Esophagus squamous epithelium (tissue), 5 donors: ENCODE data around the gene IGFL2. TPM values are rescaled to one million over a fixed set of nuclear protein-coding genes. Genes with fewer than 3 reads are reported as not detected.
"Not testable (repeated sequence)": the region's sequence is repeated elsewhere in the genome, so short reads cannot be mapped to it uniquely, and the experiment has no call there.

Experiments used
- DNase-seq: peaks from one replicate; lab custom pipeline; 2025; lab: John Stamatoyannopoulos, UW
- H3K27ac ChIP-seq, 4 donors: fragments of 200-600 bp; sonication (generic); one replicate each; pipeline ENCODE4 v1.5.1; 2016 to 2019; ENCODE audit warnings: mild to moderate bottlenecking in 1 of 4
- H3K27me3 ChIP-seq, 4 donors: fragments of 200-600 bp; sonication (generic); 1 replicate in 3 of 4; 2 replicates in 1 of 4; pipeline versions ENCODE4 v1.5.1 to v1.6.0; 2017 to 2021; ENCODE audit warnings: antibody characterized with exemption in 1 of 4
- H3K36me3 ChIP-seq, 3 donors: fragments of 200-600 bp; sonication (generic); one replicate each; pipeline ENCODE4 v1.5.1; 2016 to 2019
- H3K4me1 ChIP-seq, 3 donors: fragments of 200-600 bp; sonication (generic); one replicate each; pipeline ENCODE4 v1.5.1; 2017 to 2019
- H3K4me3 ChIP-seq, 4 donors: fragments of 200-600 bp; sonication (generic); 1 replicate in 3 of 4; 2 replicates in 1 of 4; pipeline ENCODE4 v1.5.1; 2016 to 2019; ENCODE audit warnings: mild to moderate bottlenecking in 2 of 4, moderate library complexity in 1 of 4
- H3K9me3 ChIP-seq, 3 donors: fragments of 200-600 bp; sonication (generic); one replicate each; pipeline ENCODE4 v1.5.1; 2016 to 2019
- CTCF ChIP-seq, 6 experiments: fragments of 450-650 bp in 4 of 6; fragments of 200-600 bp in 2 of 6; sonication (generic) in 2 of 6; IDR thresholded peaks; one replicate each; pipeline ENCODE4 v1.5.1; 2016 to 2019; ENCODE audit warnings: antibody characterized with exemption in 6 of 6, mild to moderate bottlenecking in 4 of 6, moderate library complexity in 4 of 6
- POLR2A ChIP-seq, 4 donors: fragments of 450-650 bp; IDR thresholded peaks; one replicate each; pipeline ENCODE4 v1.6.1; 2017; ENCODE audit warnings: antibody characterized with exemption in 4 of 4, mild to moderate bottlenecking in 4 of 4, moderate library complexity in 3 of 4
- WGBS, 2 donors: methylation state at CpG; one replicate each; pipeline ENCODE4 v1.1.5; 2018; 5-methylcytosine and 5-hydroxymethylcytosine counted together
- intact Hi-C: fragments of 100-400 bp; cut with DNase I; formaldehyde crosslinking; loops from one replicate; pipeline ENCODE4 v1.15.0; 2022
- total RNA-seq, 4 donors: library from RNA; depleted of rRNA; stranded (reverse); fragments of >200 nt; gene quantifications; one replicate each; pipeline ENCODE4 v1.1.0, GENCODE V29; 2016
- donor health status: DM: yes; HTN: yes; CAD: no.

The IGFL2 gene
- total RNA-seq, 4 donors from 2014 or later: not detected

- no peak for DNase-seq
- peak overlapping the region in 3 of 4 donors; percentile 40 to 65 (median 59) for H3K27ac ChIP-seq
- intact Hi-C loops: no loop called here
- TF ChIP-seq CTCF (IDR thresholded peaks at IDR 0.05) (no peak), POLR2A (IDR thresholded peaks at IDR 0.05) (no peak)
- WGBS, 2 donors: 12 to 38% methylated on average over 11 of the region's 11 CpGs
- H3K4me3 ChIP-seq: no peak overlapping the region
- H3K4me1 ChIP-seq: peaks cover 8 to 50% (median 13%) of the 10 kb centered on the region in 3 donors
- peaks cover 0 to 47% (median 0%) of the 10 kb centered on the region in 4 donors for H3K27me3 ChIP-seq
- H3K36me3 ChIP-seq: no peaks in the 10 kb centered on the region
- H3K9me3 ChIP-seq: no peaks in the 10 kb centered on the region
These were observed 45.1 kb downstream of the IGFL2 start for GRCh38 chr19:46192992-46193650.

- Histone ChIP-seq H3K27me3 (peaks cover 0 to 41% (median 0%) of the 10 kb centered on the region in 4 donors), H3K9me3 (no peaks in the 10 kb centered on the region), H3K36me3 (no peaks in the 10 kb centered on the region), H3K4me3 (no peak overlapping the region), H3K27ac (peak overlapping the region in 1 of 4 donors; percentile 25), H3K4me1 (peaks cover 8 to 56% (median 14%) of the 10 kb centered on the region in 3 donors)
- intact Hi-C loops: no loop called here
- no peak for DNase-seq
- TF ChIP-seq CTCF (IDR thresholded peaks at IDR 0.05) (no peak), POLR2A (IDR thresholded peaks at IDR 0.05) (no peak)
- WGBS, 2 donors: 61 to 70% methylated on average over 3 to 4 of the region's 4 CpGs
These were observed 45.6 kb downstream of the IGFL2 start for GRCh38 chr19:46193678-46194077.

- Histone ChIP-seq H3K27ac (no peak overlapping the region), H3K4me3 (no peak overlapping the region), H3K27me3 (peaks cover 0 to 27% (median 0%) of the 10 kb centered on the region in 4 donors), H3K4me1 (peaks cover 8 to 68% (median 17%) of the 10 kb centered on the region in 3 donors), H3K9me3 (no peaks in the 10 kb centered on the region), H3K36me3 (no peaks in the 10 kb centered on the region)
- WGBS, 2 donors: 90 to 94% methylated on average over 3 of the region's 3 CpGs
- no peak for DNase-seq
- intact Hi-C loops: no loop called here
- TF ChIP-seq CTCF (IDR thresholded peaks at IDR 0.05) (no peak), POLR2A (IDR thresholded peaks at IDR 0.05) (no peak)
These were observed 47.1 kb downstream of the IGFL2 start for GRCh38 chr19:46195104-46195503.

GRCh38 chr19:46195919-46196318 lies 47.9 kb downstream of the IGFL2 start:
- WGBS, 2 donors: 48 to 53% methylated on average over 5 to 6 of the region's 7 CpGs
- H3K9me3 ChIP-seq, intact Hi-C loops, H3K36me3 ChIP-seq, H3K4me3 ChIP-seq, DNase-seq: not testable (repeated sequence)
- peaks cover 8 to 72% (median 17%) of the 10 kb centered on the region in 3 donors for H3K4me1 ChIP-seq
- H3K27me3 ChIP-seq: peaks cover 0 to 19% (median 0%) of the 10 kb centered on the region in 4 donors
- peak overlapping the region in 2 of 4 donors; percentile 2 to 30 for H3K27ac ChIP-seq

GRCh38 chr19:46196410-46197124 lies 48.5 kb downstream of the IGFL2 start:
- intact Hi-C loops: no loop called here
- WGBS, 2 donors: 42 to 61% methylated on average over 3 to 6 of the region's 8 CpGs
- Histone ChIP-seq H3K27me3 (peaks cover 0 to 13% (median 0%) of the 10 kb centered on the region in 4 donors), H3K27ac (peak overlapping the region in 2 of 4 donors; percentile 2 to 30), H3K9me3 (no peaks in the 10 kb centered on the region), H3K4me1 (peaks cover 8 to 79% (median 17%) of the 10 kb centered on the region in 3 donors), H3K36me3 (no peaks in the 10 kb centered on the region), H3K4me3 (no peak overlapping the region)
- TF ChIP-seq POLR2A (IDR thresholded peaks at IDR 0.05) (no peak), CTCF (IDR thresholded peaks at IDR 0.05) (no peak)
- DNase-seq: no peak
